Endothelial cell of umbilical vein (primary cell): ENCODE measurements around the gene SORCS1. TPM values are rescaled to one million over a fixed set of nuclear protein-coding genes. Genes with fewer than 3 reads are reported as not detected.

ENCODE experiments used
- BruUV-seq: library from RNA; stranded (reverse); fragments of 400-500 nt; replicated peaks from 2 replicates; lab custom pipeline; 2021; lab: Mats Ljungman, UMichigan
- CTCF ChIA-PET: fragments of 300-600, 350-600 bp; sonication (Branson Sonifier 250); formaldehyde crosslinking; loops from one replicate; lab custom pipeline; 2021; ENCODE audit warnings: antibody characterized with exemption, inconsistent platforms; lab: Charles Lee
- POLR2A ChIA-PET: fragments of 300-600, 350-600 bp; sonication (Branson Sonifier 250); formaldehyde crosslinking; loops from one replicate; lab custom pipeline; 2021; ENCODE audit warnings: antibody characterized with exemption, inconsistent platforms; lab: Charles Lee
- DNase-seq: peaks from one replicate; pipeline ENCODE4 v3.0.0-alpha.2; 2011; ENCODE audit warnings: low read depth, low spot score
- FAIRE-seq: peaks from 2 replicates; lab custom pipeline; 2011; peaks lifted over from hg19 to GRCh38; lab: Jason Lieb, UNC
- H2AFZ ChIP-seq: 2 replicates; pipeline ENCODE4 v1.6.0; 2012; ENCODE audit warnings: low read depth, low read length, control low read depth, inconsistent platforms
- H3K27ac ChIP-seq: 2 replicates; pipeline ENCODE4 v1.5.1; 2011; ENCODE audit warnings: low read depth, mild to moderate bottlenecking, control low read depth, low read length, moderate library complexity; ENCODE audit not compliant: insufficient read depth
- H3K27me3 ChIP-seq, 2 experiments: 2 replicates each; pipeline versions ENCODE4 v1.6.0 to v1.6.1; 2011; ENCODE audit warnings: low read length in 2 of 2, mixed read lengths in 1 of 2; ENCODE audit not compliant: control insufficient read depth in 2 of 2, insufficient read depth in 2 of 2
- H3K36me3 ChIP-seq, 2 experiments: 2 replicates in 1 of 2; 3 replicates in 1 of 2; pipeline ENCODE4 v1.5.1; 2011; ENCODE audit warnings: low read length in 2 of 2, mild to moderate bottlenecking in 1 of 2, moderate library complexity in 1 of 2; ENCODE audit not compliant: control insufficient read depth in 2 of 2, insufficient read depth in 2 of 2; ENCODE audit errors: extremely low read depth in 1 of 2
- H3K4me1 ChIP-seq: 3 replicates; pipeline ENCODE4 v1.5.1; 2011; ENCODE audit warnings: mild to moderate bottlenecking, low read length; ENCODE audit not compliant: control insufficient read depth, insufficient read depth; ENCODE audit errors: extremely low read depth
- H3K4me2 ChIP-seq: 2 replicates; pipeline ENCODE4 v1.6.1; 2011; ENCODE audit warnings: low read length, control low read depth, mixed read lengths; ENCODE audit not compliant: insufficient read depth
- H3K4me3 ChIP-seq, 3 experiments: fragments of 200-600 bp in 1 of 3; sonication (generic), shearing (Covaris generic) in 1 of 3; replicated peaks in 1 of 3; 2 replicates each; pipeline ENCODE4 v1.5.1; 2011 to 2016; ENCODE audit warnings: control low read depth in 3 of 3, low read length in 3 of 3, mild to moderate bottlenecking in 2 of 3, inconsistent platforms in 1 of 3, low read depth in 1 of 3, moderate library complexity in 1 of 3; ENCODE audit not compliant: insufficient read depth in 1 of 3
- H3K79me2 ChIP-seq: 2 replicates; pipeline ENCODE4 v1.6.0; 2012; ENCODE audit warnings: low read length, inconsistent platforms; ENCODE audit not compliant: control insufficient read depth, insufficient read depth
- H3K9ac ChIP-seq: replicated peaks from 2 replicates; pipeline ENCODE3; 2011; ENCODE audit warnings: low read length, control low read depth; ENCODE audit not compliant: insufficient read depth; ENCODE audit errors: extremely low read depth
- H3K9me1 ChIP-seq: replicated peaks from 3 replicates; pipeline ENCODE4 v1.6.0; 2011; ENCODE audit warnings: mild to moderate bottlenecking, low read length; ENCODE audit not compliant: control insufficient read depth, insufficient read depth; ENCODE audit errors: extremely low read depth
- H3K9me3 ChIP-seq: replicated peaks from 2 replicates; pipeline ENCODE4 v1.5.1; 2012; ENCODE audit warnings: low read length, inconsistent platforms; ENCODE audit not compliant: control insufficient read depth, insufficient read depth
- H4K20me1 ChIP-seq: replicated peaks from 2 replicates; pipeline ENCODE3; 2011; ENCODE audit warnings: mild to moderate bottlenecking, low read length; ENCODE audit not compliant: control insufficient read depth, insufficient read depth; ENCODE audit errors: extremely low read depth
- EZH2 ChIP-seq: IDR thresholded peaks from 2 replicates; pipeline ENCODE4 v1.6.1; 2012; ENCODE audit warnings: borderline replicate concordance, low read depth, mild to moderate bottlenecking, moderate library complexity, low read length, inconsistent platforms; ENCODE audit not compliant: severe bottlenecking
- FOS ChIP-seq: IDR thresholded peaks from 2 replicates; pipeline ENCODE4 v1.6.1; 2011; ENCODE audit warnings: mild to moderate bottlenecking, low read length, moderate library complexity, borderline replicate concordance; ENCODE audit not compliant: insufficient read depth
- GATA2 ChIP-seq: IDR thresholded peaks from 2 replicates; pipeline ENCODE4 v1.7.0; 2011; ENCODE audit warnings: low read depth, mild to moderate bottlenecking, moderate library complexity, mixed read lengths, low read length; ENCODE audit not compliant: insufficient read length, insufficient read depth
- JUN ChIP-seq: IDR thresholded peaks from 2 replicates; pipeline ENCODE4 v1.6.1; 2011; ENCODE audit warnings: borderline replicate concordance, low read depth; ENCODE audit not compliant: insufficient read length, insufficient read depth
- MYC ChIP-seq: IDR thresholded peaks from one replicate; pipeline ENCODE4 v1.6.1; 2011; ENCODE audit warnings: mild to moderate bottlenecking, low read depth, low read length
- POLR2A ChIP-seq: IDR thresholded peaks from 2 replicates; pipeline ENCODE4 v1.6.1; 2012; ENCODE audit warnings: low read depth, mild to moderate bottlenecking, control low read depth, low read length
- POLR2AphosphoS5 ChIP-seq: IDR thresholded peaks from 2 replicates; pipeline ENCODE4 v1.6.1; 2012; ENCODE audit warnings: low read depth, mild to moderate bottlenecking, control low read depth, low read length, moderate library complexity; ENCODE audit not compliant: insufficient read depth
- dilution Hi-C: fragments of 300-500 bp; cut with MboI; formaldehyde crosslinking; loops from one replicate; pipeline ENCODE4 v1.15.0; 2019; ENCODE audit warnings: low sequenced_read_pairs; ENCODE audit not compliant: extremely low pct_ligation_motif_present
- intact Hi-C: fragments of 100-400 bp; cut with micrococcal nuclease; formaldehyde crosslinking; loops from one replicate; pipeline ENCODE4 v1.10.0; 2022
- polyA plus RNA-seq, 4 experiments: library from polyadenylated mRNA; depleted of rRNA in 3 of 4; stranded (reverse) in 3 of 4; unstranded in 1 of 4; fragments of >200 nt; gene quantifications; 2 replicates each; pipeline versions ENCODE4 v1.2.1 to v1.2.3, GENCODE V29; 2011 to 2012; ENCODE audit warnings: missing spikeins in 1 of 4
- total RNA-seq: library from RNA; stranded (reverse); gene quantifications from 2 replicates; pipeline ENCODE4 v1.2.3, GENCODE V29; 2021
- TF ChIP-seq, protein P1 (sequence below), 2 donors: IDR thresholded peaks; 1 replicate in 1 of 2; 2 replicates in 1 of 2; pipeline ENCODE4 v1.5.1; 2011; ENCODE audit warnings: low read length in 2 of 2, mild to moderate bottlenecking in 2 of 2, moderate library complexity in 2 of 2, control low read depth in 1 of 2, inconsistent platforms in 1 of 2, low read depth in 1 of 2; ENCODE audit not compliant: insufficient read depth in 1 of 2; ENCODE audit errors: extremely low read depth in 1 of 2
- TF ChIP-seq, protein P2 (sequence below): IDR thresholded peaks from 2 replicates; pipeline ENCODE4 v1.6.1; 2011; ENCODE audit not compliant: insufficient read depth, insufficient read length

SORCS1 gene
- total and polyA plus RNA-seq, 2 donors (not counting 3 experiments of a cell fraction or from before 2014, with no cell fraction given): not detected

DNA sequence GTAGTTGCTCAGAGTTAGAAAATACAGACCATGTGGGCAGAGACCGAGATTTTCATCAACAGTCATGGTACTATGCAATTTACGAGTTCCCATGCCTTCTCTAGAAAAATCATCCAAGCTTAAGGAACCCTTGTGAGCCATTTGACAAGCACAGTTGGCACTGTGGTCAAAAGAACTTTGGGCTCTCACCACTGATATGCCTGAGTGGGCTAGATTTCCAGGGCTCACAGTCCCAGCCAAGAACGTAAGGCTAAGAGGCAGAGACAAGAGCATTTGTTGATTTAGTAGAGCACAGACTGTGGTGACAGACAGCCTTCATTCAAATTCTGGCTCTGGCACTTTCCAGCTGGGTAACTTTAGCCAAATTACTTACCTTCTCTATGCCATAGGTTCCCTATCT, 407.0 kb downstream of the SORCS1 start:
- no peak overlapping the region for H3K4me2 ChIP-seq
- H4K20me1 ChIP-seq: no peaks in the 10 kb centered on the region
- peaks cover 4% of the 10 kb centered on the region for H3K9me3 ChIP-seq
- H3K36me3 ChIP-seq: no peaks in the 10 kb centered on the region
- H2AFZ ChIP-seq: no peak overlapping the region
- H3K4me3 ChIP-seq: no peak overlapping the region
- no peak for DNase-seq
- no peaks in the 10 kb centered on the region for H3K79me2 ChIP-seq
- H3K4me1 ChIP-seq: no peaks in the 10 kb centered on the region
- intact Hi-C loops: no loop called here
- H3K27ac ChIP-seq: no peak overlapping the region
- BruUV-seq: no TSS peak
- no peak for TF ChIP-seq EZH2
- TF ChIP-seq GATA2: no peak
- TF ChIP-seq, protein P1, sequence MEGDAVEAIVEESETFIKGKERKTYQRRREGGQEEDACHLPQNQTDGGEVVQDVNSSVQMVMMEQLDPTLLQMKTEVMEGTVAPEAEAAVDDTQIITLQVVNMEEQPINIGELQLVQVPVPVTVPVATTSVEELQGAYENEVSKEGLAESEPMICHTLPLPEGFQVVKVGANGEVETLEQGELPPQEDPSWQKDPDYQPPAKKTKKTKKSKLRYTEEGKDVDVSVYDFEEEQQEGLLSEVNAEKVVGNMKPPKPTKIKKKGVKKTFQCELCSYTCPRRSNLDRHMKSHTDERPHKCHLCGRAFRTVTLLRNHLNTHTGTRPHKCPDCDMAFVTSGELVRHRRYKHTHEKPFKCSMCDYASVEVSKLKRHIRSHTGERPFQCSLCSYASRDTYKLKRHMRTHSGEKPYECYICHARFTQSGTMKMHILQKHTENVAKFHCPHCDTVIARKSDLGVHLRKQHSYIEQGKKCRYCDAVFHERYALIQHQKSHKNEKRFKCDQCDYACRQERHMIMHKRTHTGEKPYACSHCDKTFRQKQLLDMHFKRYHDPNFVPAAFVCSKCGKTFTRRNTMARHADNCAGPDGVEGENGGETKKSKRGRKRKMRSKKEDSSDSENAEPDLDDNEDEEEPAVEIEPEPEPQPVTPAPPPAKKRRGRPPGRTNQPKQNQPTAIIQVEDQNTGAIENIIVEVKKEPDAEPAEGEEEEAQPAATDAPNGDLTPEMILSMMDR (IDR thresholded peaks at IDR 0.05; ENCODE audit: extremely low read depth in 1 of 2, insufficient read depth in 1 of 2, low read depth in 1 of 2, low read length in 2 of 2): no peak
- TF ChIP-seq POLR2AphosphoS5: no peak
- TF ChIP-seq POLR2A: no peak
- H3K9me1 ChIP-seq: no peaks in the 10 kb centered on the region
- no peak for FAIRE-seq
- H3K9ac ChIP-seq: no peak overlapping the region
- no peaks in the 10 kb centered on the region for H3K27me3 ChIP-seq
- ChIA-PET CTCF (no interaction called here), POLR2A (no interaction called here)
- dilution Hi-C loops: no loop called here

DNA sequence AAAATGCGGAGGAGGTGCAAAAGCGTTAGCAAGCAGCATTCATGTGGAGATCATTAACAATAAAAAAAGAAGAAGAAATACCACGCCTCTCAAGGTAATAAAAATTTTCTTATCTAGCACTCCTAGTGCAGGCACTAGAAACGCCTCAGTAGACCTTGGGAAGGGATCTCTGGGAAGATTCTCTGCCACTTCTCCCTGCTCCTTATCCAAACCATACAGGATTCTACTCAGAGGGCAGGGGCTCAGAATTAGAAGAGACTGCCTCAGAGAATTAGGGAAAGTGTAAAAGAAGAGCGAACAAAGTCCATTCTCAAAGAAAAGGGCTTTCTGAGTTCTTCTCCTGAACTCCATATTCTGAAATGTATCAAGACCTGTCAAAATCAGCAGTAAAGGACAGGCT, 413.4 kb downstream of the SORCS1 start:
- ChIA-PET POLR2A (no interaction called here), CTCF (no interaction called here)
- TF ChIP-seq MYC (no peak), EZH2 (no peak), GATA2 (no peak), JUN (no peak), FOS (no peak), POLR2AphosphoS5 (no peak), POLR2A (no peak)
- TF ChIP-seq, protein P1 (IDR thresholded peaks at IDR 0.05; ENCODE audit: extremely low read depth in 1 of 2, insufficient read depth in 1 of 2, low read depth in 1 of 2, low read length in 2 of 2): no peak
- TF ChIP-seq, protein P2, sequence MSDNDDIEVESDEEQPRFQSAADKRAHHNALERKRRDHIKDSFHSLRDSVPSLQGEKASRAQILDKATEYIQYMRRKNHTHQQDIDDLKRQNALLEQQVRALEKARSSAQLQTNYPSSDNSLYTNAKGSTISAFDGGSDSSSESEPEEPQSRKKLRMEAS: no peak
- no peak overlapping the region for H3K4me3 ChIP-seq
- H3K9ac ChIP-seq: no peak overlapping the region
- intact Hi-C loops: no loop called here
- no peak for FAIRE-seq
- H3K27ac ChIP-seq: no peak overlapping the region
- no TSS peak for BruUV-seq
- H3K9me3 ChIP-seq: peaks cover 6% of the 10 kb centered on the region
- no peaks in the 10 kb centered on the region for H4K20me1 ChIP-seq
- H3K27me3 ChIP-seq: no peaks in the 10 kb centered on the region
- no peak for DNase-seq
- H3K79me2 ChIP-seq: no peaks in the 10 kb centered on the region
- no peaks in the 10 kb centered on the region for H3K36me3 ChIP-seq
- no peaks in the 10 kb centered on the region for H3K4me1 ChIP-seq
- H3K9me1 ChIP-seq: no peaks in the 10 kb centered on the region
- dilution Hi-C loops: no loop called here
- H2AFZ ChIP-seq: no peak overlapping the region
- no peak overlapping the region for H3K4me2 ChIP-seq
